CD4-positive, alpha-beta T cell (primary cell): Measurements from ENCODE around the gene FAM241A. TPM values are rescaled to one million over a fixed set of nuclear protein-coding genes. Genes with fewer than 3 reads are reported as not detected.

Experiments used
- ATAC-seq: fragments of 200-7000 bp; cut with Tn5 transposase; one replicate; pipeline ENCODE4 v1.10.0; 2022; ENCODE audit warnings: mild to moderate bottlenecking; ENCODE audit not compliant: poor library complexity
- CTCF ChIA-PET: fragments of 350-600 bp; sonication (Branson Sonifier 250); formaldehyde crosslinking; loops from one replicate; lab custom pipeline; 2021; ENCODE audit warnings: antibody characterized with exemption, inconsistent platforms; lab: Charles Lee
- POLR2A ChIA-PET: fragments of 350-600 bp; sonication (Branson Sonifier 250); formaldehyde crosslinking; loops from one replicate; lab custom pipeline; 2021; ENCODE audit warnings: antibody characterized with exemption, inconsistent platforms; lab: Charles Lee
- DNase-seq, 14 experiments: peaks; one replicate each; pipeline ENCODE4 v3.0.0-alpha.2; 2013 to 2020; ENCODE audit warnings: mixed read lengths in 2 of 14
- H3K27ac ChIP-seq, 2 donors: one replicate each; pipeline versions ENCODE4 v1.5.1 to v1.7.0; 2013; ENCODE audit warnings: low read length in 2 of 2, low read depth in 1 of 2, mild to moderate bottlenecking in 1 of 2
- H3K27me3 ChIP-seq, 2 experiments: 1 replicate in 1 of 2; 2 replicates in 1 of 2; pipeline versions ENCODE4 v1.6.1 to v1.7.0; 2013; ENCODE audit warnings: low read length in 2 of 2, control low read depth in 1 of 2, mild to moderate bottlenecking in 1 of 2, moderate library complexity in 1 of 2; ENCODE audit not compliant: insufficient read depth in 2 of 2, control insufficient read depth in 1 of 2
- H3K36me3 ChIP-seq: one replicate; pipeline ENCODE4 v1.6.1; 2013; ENCODE audit warnings: low read length, control low read depth; ENCODE audit not compliant: insufficient read depth
- H3K4me1 ChIP-seq: one replicate; pipeline ENCODE4 v1.6.1; 2013; ENCODE audit warnings: low read length, control low read depth; ENCODE audit not compliant: insufficient read depth
- H3K4me3 ChIP-seq: one replicate; pipeline ENCODE4 v1.5.1; 2013; ENCODE audit warnings: mild to moderate bottlenecking, low read length, moderate library complexity
- H3K9me3 ChIP-seq, 2 experiments: 1 replicate in 1 of 2; 2 replicates in 1 of 2; pipeline versions ENCODE4 v1.6.1 to v1.7.0; 2013; ENCODE audit warnings: low read length in 2 of 2, mild to moderate bottlenecking in 2 of 2, control low read depth in 1 of 2, moderate library complexity in 1 of 2; ENCODE audit not compliant: control insufficient read depth in 1 of 2, insufficient read depth in 1 of 2
- H3K27ac Mint-ChIP-seq: one replicate; pipeline ENCODE4 v1.8.0; 2020; ENCODE audit warnings: mixed read lengths
- H3K27me3 Mint-ChIP-seq: one replicate; pipeline ENCODE4 v1.8.0; 2021; ENCODE audit warnings: mixed read lengths
- H3K36me3 Mint-ChIP-seq: one replicate; pipeline ENCODE4 v1.8.0; 2021; ENCODE audit warnings: low read depth, mixed read lengths
- H3K4me1 Mint-ChIP-seq: one replicate; pipeline ENCODE4 v1.8.0; 2021; ENCODE audit warnings: low read depth, mixed read lengths
- H3K4me3 Mint-ChIP-seq: one replicate; pipeline ENCODE4 v1.8.0; 2020; ENCODE audit warnings: mild to moderate bottlenecking, mixed read lengths
- H3K9me3 Mint-ChIP-seq: one replicate; pipeline ENCODE4 v1.8.0; 2020; ENCODE audit warnings: mixed read lengths
- CTCF ChIP-seq: fragments of 200-600 bp; IDR thresholded peaks from one replicate; pipeline ENCODE4 v1.8.0; 2022; ENCODE audit warnings: antibody characterized with exemption, mild to moderate bottlenecking
- intact Hi-C, 2 experiments: fragments of 100-400 bp; cut with DNase I in 1 of 2; cut with micrococcal nuclease in 1 of 2; formaldehyde crosslinking; loops; one replicate each; pipeline versions ENCODE4 v1.15.1 to v1.9.0; 2023 to 2025; cut with DNase I, micrococcal nuclease
- total RNA-seq, 174 experiments: library from RNA in 2 of 174; stranded (reverse) in 2 of 174; gene quantifications; one replicate each; pipeline ENCODE4 v1.2.3 and lab custom pipeline; 2021 to 2026

The FAM241A gene
- total RNA-seq, 2 experiments from 2014 or later, result 0.74 to 1.1 TPM

- Histone ChIP-seq H3K36me3 (no peaks in the 10 kb centered on the region), H3K9me3 (no peaks in the 10 kb centered on the region), H3K4me3 (no peak overlapping the region), H3K4me1 (no peaks in the 10 kb centered on the region), H3K27me3 (no peaks in the 10 kb centered on the region), H3K27ac (no peak overlapping the region)
- peaks cover 2% of the 10 kb centered on the region for H3K9me3 Mint-ChIP-seq
- peak overlapping the region; percentile 80 for H3K27ac Mint-ChIP-seq
- H3K36me3 Mint-ChIP-seq, result peaks cover 8% of the 10 kb centered on the region
- peaks cover 56% of the 10 kb centered on the region for H3K4me1 Mint-ChIP-seq
- ChIA-PET POLR2A (no interaction called here), CTCF (interaction anchor here (1.3 kb wide), 1 partner anchor 15 kb away, joined by 6 read pairs; no protein-coding TSS in a partner anchor)
- H3K27me3 Mint-ChIP-seq, result no peaks in the 10 kb centered on the region
- intact Hi-C loops, result loop anchor here in 1 of 2 experiments (2.0 kb wide), 1 partner anchor 36 kb away; no protein-coding TSS in a partner anchor
- TF ChIP-seq CTCF, result no peak
- DNase-seq (no peak), ATAC-seq (no peak)
- H3K4me3 Mint-ChIP-seq, result peak overlapping the region; percentile 21
Measured at GRCh38 chr4:112182604-112183003, 37.4 kb downstream of the FAM241A start.

- no peak for TF ChIP-seq CTCF
- H3K27ac Mint-ChIP-seq, result peak overlapping the region; percentile 80
- Histone ChIP-seq H3K27ac (peak overlapping the region in 1 of 2 donors; percentile 39), H3K4me1 (no peaks in the 10 kb centered on the region), H3K4me3 (no peak overlapping the region), H3K36me3 (no peaks in the 10 kb centered on the region), H3K27me3 (no peaks in the 10 kb centered on the region), H3K9me3 (no peaks in the 10 kb centered on the region)
- ATAC-seq, result peak; percentile 85
- intact Hi-C loops, result loop anchor here in 1 of 2 experiments (2.0 kb wide), 1 partner anchor 36 kb away; no protein-coding TSS in a partner anchor
- no peaks in the 10 kb centered on the region for H3K27me3 Mint-ChIP-seq
- H3K9me3 Mint-ChIP-seq, result peaks cover 2% of the 10 kb centered on the region
- H3K4me1 Mint-ChIP-seq, result peaks cover 52% of the 10 kb centered on the region
- ChIA-PET CTCF (interaction anchor here (1.3 kb wide), 1 partner anchor 15 kb away, joined by 6 read pairs; no protein-coding TSS in a partner anchor), POLR2A (interaction anchor here (0.6 to 1.4 kb wide), 2 partner anchors 37 to 1483 kb away, joined by 3 read pairs; no protein-coding TSS in a partner anchor)
- H3K4me3 Mint-ChIP-seq, result peak overlapping the region; percentile 57
- DNase-seq, result peak in 3 of 14 experiments; percentile 38 to 44 (median 39)
- H3K36me3 Mint-ChIP-seq, result peaks cover 8% of the 10 kb centered on the region
Measured at GRCh38 chr4:112183252-112183651, 38.0 kb downstream of the FAM241A start.

DNA sequence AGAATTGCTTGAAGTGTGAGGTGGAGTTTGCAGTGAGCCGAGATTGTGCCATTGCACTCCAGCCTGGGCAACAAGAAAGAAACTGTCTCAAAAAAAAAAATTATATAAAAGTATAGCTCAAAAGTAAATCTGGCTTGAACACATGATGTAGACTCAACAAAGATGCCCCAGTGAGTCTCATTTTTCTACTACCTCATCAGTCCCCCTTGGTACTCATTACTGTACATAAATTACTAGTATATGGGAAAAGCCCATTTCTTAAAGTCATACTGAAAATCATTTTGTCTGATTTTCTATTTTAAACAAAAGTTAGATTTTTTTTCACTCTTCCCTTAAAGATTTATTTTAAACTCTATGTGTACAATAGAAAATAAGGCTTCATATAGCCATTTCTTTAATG lies 39.2 kb downstream of the FAM241A start:
- intact Hi-C loops, result no loop called here
- no peak for TF ChIP-seq CTCF
- H3K4me3 Mint-ChIP-seq, result no peak overlapping the region
- no peak overlapping the region for H3K27ac Mint-ChIP-seq
- no peak overlapping the region for H3K4me3 ChIP-seq
- H3K27ac ChIP-seq, result no peak overlapping the region
- H3K36me3 ChIP-seq, result no peaks in the 10 kb centered on the region
- H3K27me3 ChIP-seq, result no peaks in the 10 kb centered on the region
- ATAC-seq (no peak), DNase-seq (no peak)
- no peaks in the 10 kb centered on the region for H3K9me3 ChIP-seq
- H3K27me3 Mint-ChIP-seq, result no peaks in the 10 kb centered on the region
- POLR2A ChIA-PET, result interaction anchor here (1.4 kb wide), 1 partner anchor 38 kb away, joined by 3 read pairs; no protein-coding TSS in a partner anchor
- H3K36me3 Mint-ChIP-seq, result peaks cover 8% of the 10 kb centered on the region
- H3K9me3 Mint-ChIP-seq, result no peaks in the 10 kb centered on the region
- CTCF ChIA-PET, result no interaction called here
- H3K4me1 ChIP-seq, result no peaks in the 10 kb centered on the region
- H3K4me1 Mint-ChIP-seq, result peaks cover 45% of the 10 kb centered on the region
